HL-60 (cell line): ENCODE results near the gene MYH11.

Experiments used
- DNase-seq, 2 experiments: peaks; one replicate each; pipeline ENCODE4 v3.0.0-alpha.2; 2010 to 2020; ENCODE audit warnings: low read depth in 1 of 2, low spot score in 1 of 2
- H3K27ac ChIP-seq: fragments of 250-450 bp; sonication (Bioruptor Pico); replicated peaks from 2 replicates; pipeline ENCODE4 v1.5.1; 2020; ENCODE audit warnings: mild to moderate bottlenecking, moderate library complexity
- H3K27me3 ChIP-seq: fragments of 250-450 bp; sonication (Bioruptor Pico); 2 replicates; pipeline ENCODE4 v1.5.1; 2021; ENCODE audit warnings: mild to moderate bottlenecking, moderate library complexity; ENCODE audit not compliant: insufficient read depth, poor library complexity, severe bottlenecking
- H3K4me3 ChIP-seq: replicated peaks from 2 replicates; pipeline ENCODE4 v1.5.1; 2011; ENCODE audit warnings: mild to moderate bottlenecking, control low read depth, low read length; ENCODE audit not compliant: insufficient read depth
- CTCF ChIP-seq: IDR thresholded peaks from one replicate; pipeline ENCODE4 v1.5.1; 2011; ENCODE audit warnings: low read length, control low read depth, inconsistent platforms; ENCODE audit not compliant: insufficient read depth
- GABPA ChIP-seq: IDR thresholded peaks from 2 replicates; pipeline ENCODE4 v1.6.1; 2012; ENCODE audit warnings: low read depth
- POLR2AphosphoS5 ChIP-seq: IDR thresholded peaks from 2 replicates; pipeline ENCODE4 v1.6.1; 2012; ENCODE audit warnings: low read depth
- REST ChIP-seq: IDR thresholded peaks from 2 replicates; pipeline ENCODE4 v1.6.1; 2012; ENCODE audit warnings: low read depth; ENCODE audit not compliant: insufficient replicate concordance
- SPI1 ChIP-seq: IDR thresholded peaks from 2 replicates; pipeline ENCODE4 v1.6.1; 2012; ENCODE audit warnings: low read depth, mild to moderate bottlenecking, borderline replicate concordance

Gene MYH11

GRCh38 chr16:15837761-15838160 is 19.1 kb downstream of the MYH11 start:
- Histone ChIP-seq H3K4me3 (no peak overlapping the region), H3K27ac (no peak overlapping the region), H3K27me3 (no peaks in the 10 kb centered on the region)
- TF ChIP-seq CTCF, result no peak
- no peak for TF ChIP-seq REST
- no peak for TF ChIP-seq SPI1
- no peak for TF ChIP-seq POLR2AphosphoS5
- no peak for TF ChIP-seq GABPA
- no peak for DNase-seq

- Histone ChIP-seq H3K4me3 (no peak overlapping the region), H3K27ac (no peak overlapping the region), H3K27me3 (no peaks in the 10 kb centered on the region)
- no peak for DNase-seq
- TF ChIP-seq CTCF (no peak), POLR2AphosphoS5 (no peak), GABPA (no peak), REST (no peak), SPI1 (no peak)
These were observed 19.7 kb downstream of the MYH11 start for GRCh38 chr16:15836965-15837611.

- Histone ChIP-seq H3K4me3 (no peak overlapping the region), H3K27me3 (no peaks in the 10 kb centered on the region), H3K27ac (no peak overlapping the region)
- no peak for DNase-seq
- no peak for TF ChIP-seq REST
- TF ChIP-seq CTCF, result no peak
- TF ChIP-seq POLR2AphosphoS5, result no peak
- TF ChIP-seq SPI1, result no peak
- no peak for TF ChIP-seq GABPA
These were observed 20.8 kb downstream of the MYH11 start for GRCh38 chr16:15836074-15836473.
